ENCODE data around the gene PCDHGA1.

DNA sequence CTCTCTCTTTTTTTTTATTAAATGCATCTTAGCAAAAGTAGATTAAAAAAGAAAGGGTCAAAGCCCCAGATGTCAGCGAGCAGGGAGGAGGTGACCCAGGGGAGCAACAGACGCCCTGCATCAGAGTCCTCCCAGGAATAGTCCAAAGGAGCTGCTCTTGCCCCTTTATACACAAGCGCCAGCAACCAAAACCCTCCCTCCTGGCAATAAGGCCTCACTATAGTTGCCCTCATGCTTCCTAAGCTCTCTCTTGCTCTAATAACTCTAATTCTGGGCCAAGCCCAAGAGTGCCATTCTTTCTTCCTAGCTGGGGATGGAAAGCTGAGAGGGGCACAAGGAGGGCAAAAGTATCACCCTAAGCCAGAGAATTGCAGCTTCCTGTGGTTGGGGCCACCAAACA, 184.8 kb downstream of the PCDHGA1 start:
- TF ChIP-seq, protein P1, sequence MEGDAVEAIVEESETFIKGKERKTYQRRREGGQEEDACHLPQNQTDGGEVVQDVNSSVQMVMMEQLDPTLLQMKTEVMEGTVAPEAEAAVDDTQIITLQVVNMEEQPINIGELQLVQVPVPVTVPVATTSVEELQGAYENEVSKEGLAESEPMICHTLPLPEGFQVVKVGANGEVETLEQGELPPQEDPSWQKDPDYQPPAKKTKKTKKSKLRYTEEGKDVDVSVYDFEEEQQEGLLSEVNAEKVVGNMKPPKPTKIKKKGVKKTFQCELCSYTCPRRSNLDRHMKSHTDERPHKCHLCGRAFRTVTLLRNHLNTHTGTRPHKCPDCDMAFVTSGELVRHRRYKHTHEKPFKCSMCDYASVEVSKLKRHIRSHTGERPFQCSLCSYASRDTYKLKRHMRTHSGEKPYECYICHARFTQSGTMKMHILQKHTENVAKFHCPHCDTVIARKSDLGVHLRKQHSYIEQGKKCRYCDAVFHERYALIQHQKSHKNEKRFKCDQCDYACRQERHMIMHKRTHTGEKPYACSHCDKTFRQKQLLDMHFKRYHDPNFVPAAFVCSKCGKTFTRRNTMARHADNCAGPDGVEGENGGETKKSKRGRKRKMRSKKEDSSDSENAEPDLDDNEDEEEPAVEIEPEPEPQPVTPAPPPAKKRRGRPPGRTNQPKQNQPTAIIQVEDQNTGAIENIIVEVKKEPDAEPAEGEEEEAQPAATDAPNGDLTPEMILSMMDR (IDR thresholded peaks at IDR 0.05; ENCODE audit: low read depth, low read length, missing input control), result no peak
- no peak for TF ChIP-seq JUND (IDR thresholded peaks at IDR 0.05)
- TF ChIP-seq EGR1 (IDR thresholded peaks at IDR 0.05; ENCODE audit: low read depth in 2 of 2), result no peak
- no peak for TF ChIP-seq SP1 (IDR thresholded peaks at IDR 0.05)
- peak in 1 of 2 donors; percentile 15 for TF ChIP-seq RXRA (IDR thresholded peaks at IDR 0.05)
- no peak for TF ChIP-seq GABPA (IDR thresholded peaks at IDR 0.05 in 1 of 2, conservative IDR thresholded peaks at IDR 0.05 in 1 of 2)
- TF ChIP-seq, protein P2, sequence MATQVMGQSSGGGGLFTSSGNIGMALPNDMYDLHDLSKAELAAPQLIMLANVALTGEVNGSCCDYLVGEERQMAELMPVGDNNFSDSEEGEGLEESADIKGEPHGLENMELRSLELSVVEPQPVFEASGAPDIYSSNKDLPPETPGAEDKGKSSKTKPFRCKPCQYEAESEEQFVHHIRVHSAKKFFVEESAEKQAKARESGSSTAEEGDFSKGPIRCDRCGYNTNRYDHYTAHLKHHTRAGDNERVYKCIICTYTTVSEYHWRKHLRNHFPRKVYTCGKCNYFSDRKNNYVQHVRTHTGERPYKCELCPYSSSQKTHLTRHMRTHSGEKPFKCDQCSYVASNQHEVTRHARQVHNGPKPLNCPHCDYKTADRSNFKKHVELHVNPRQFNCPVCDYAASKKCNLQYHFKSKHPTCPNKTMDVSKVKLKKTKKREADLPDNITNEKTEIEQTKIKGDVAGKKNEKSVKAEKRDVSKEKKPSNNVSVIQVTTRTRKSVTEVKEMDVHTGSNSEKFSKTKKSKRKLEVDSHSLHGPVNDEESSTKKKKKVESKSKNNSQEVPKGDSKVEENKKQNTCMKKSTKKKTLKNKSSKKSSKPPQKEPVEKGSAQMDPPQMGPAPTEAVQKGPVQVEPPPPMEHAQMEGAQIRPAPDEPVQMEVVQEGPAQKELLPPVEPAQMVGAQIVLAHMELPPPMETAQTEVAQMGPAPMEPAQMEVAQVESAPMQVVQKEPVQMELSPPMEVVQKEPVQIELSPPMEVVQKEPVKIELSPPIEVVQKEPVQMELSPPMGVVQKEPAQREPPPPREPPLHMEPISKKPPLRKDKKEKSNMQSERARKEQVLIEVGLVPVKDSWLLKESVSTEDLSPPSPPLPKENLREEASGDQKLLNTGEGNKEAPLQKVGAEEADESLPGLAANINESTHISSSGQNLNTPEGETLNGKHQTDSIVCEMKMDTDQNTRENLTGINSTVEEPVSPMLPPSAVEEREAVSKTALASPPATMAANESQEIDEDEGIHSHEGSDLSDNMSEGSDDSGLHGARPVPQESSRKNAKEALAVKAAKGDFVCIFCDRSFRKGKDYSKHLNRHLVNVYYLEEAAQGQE (IDR thresholded peaks at IDR 0.05), result no peak

Measured in liver (tissue), 3 donors.